Breast epithelium (tissue), 3 donors: ENCODE measurements around the gene SLC16A6.

Source experiments
- POLR2A ChIP-seq: fragments of 450-650 bp; IDR thresholded peaks from one replicate; pipeline ENCODE4 v1.6.1; 2016; ENCODE audit warnings: antibody characterized with exemption, mild to moderate bottlenecking, moderate library complexity
- TF ChIP-seq, protein P1 (sequence below), 3 donors: fragments of 450-650 bp; IDR thresholded peaks; one replicate each; pipeline ENCODE4 v1.5.1; 2016 to 2017; ENCODE audit warnings: antibody characterized with exemption in 3 of 3, mild to moderate bottlenecking in 3 of 3, moderate library complexity in 3 of 3

DNA sequence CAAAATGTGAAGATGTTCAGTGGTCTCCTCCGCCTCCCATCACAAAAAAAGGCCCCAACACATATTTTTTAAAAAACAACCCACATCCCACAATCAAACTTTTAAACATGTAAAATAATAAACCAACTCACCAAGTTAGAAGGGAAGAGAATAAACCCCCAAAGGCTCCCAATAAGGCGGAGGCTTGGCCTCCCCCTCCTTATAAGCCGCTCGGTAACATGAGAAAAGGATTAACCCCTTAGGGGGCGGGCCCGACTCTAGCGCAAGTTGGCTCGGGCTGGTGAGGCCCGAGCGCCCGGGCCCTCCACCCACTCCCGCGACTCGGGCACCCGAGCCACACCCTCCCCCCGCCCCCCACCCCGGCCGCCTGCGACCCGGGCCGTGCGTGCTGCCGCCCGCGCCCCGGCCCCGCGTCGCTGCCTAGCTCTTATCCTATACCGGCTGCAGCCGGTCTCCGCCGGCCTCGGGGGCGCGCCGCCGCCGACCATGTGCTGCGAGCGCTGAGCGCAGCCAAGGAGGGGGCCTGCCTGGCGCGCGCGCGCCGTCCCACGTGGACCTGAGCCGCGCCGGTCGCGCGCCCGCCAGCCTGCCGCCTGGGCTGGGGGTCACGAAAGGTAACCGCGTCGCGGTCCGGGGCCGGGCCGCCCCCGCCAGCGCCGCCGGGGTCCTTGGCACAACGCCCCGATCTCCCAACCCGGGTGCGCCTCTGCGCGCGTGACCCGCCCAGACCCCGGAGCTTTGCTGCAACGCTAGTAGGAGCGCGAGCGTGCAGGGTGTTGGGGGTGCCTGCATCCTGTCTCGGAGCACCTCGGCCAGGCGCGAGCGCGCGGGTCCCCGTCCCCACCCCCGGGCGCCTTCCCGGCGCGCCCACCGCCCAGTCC, at the start of gene SLC16A6, which contains the start of gene ARSG:
- TF ChIP-seq, protein P1, sequence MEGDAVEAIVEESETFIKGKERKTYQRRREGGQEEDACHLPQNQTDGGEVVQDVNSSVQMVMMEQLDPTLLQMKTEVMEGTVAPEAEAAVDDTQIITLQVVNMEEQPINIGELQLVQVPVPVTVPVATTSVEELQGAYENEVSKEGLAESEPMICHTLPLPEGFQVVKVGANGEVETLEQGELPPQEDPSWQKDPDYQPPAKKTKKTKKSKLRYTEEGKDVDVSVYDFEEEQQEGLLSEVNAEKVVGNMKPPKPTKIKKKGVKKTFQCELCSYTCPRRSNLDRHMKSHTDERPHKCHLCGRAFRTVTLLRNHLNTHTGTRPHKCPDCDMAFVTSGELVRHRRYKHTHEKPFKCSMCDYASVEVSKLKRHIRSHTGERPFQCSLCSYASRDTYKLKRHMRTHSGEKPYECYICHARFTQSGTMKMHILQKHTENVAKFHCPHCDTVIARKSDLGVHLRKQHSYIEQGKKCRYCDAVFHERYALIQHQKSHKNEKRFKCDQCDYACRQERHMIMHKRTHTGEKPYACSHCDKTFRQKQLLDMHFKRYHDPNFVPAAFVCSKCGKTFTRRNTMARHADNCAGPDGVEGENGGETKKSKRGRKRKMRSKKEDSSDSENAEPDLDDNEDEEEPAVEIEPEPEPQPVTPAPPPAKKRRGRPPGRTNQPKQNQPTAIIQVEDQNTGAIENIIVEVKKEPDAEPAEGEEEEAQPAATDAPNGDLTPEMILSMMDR (IDR thresholded peaks at IDR 0.05), result no peak
- no peak for TF ChIP-seq POLR2A
